HepG2 (cell line): ENCODE data around the gene CFAP100. TPM values are rescaled to one million over a fixed set of nuclear protein-coding genes. Genes with fewer than 3 reads are reported as not detected.

ENCODE experiments used
- ATAC-seq: fragments of 200-7000 bp; cut with Tn5 transposase; 3 replicates; pipeline ENCODE4 v1.9.1; 2020; ENCODE audit warnings: mild to moderate bottlenecking, moderate library complexity
- BruUV-seq: library from RNA; stranded (reverse); fragments of 400-500 nt; replicated peaks from 2 replicates; lab custom pipeline; 2021; lab: Mats Ljungman, UMichigan
- CTCF ChIA-PET: fragments of 300-600 bp; formaldehyde crosslinking; extraction: SDS; loops from one replicate; lab custom pipeline; 2021; ENCODE audit warnings: low total read pairs, inconsistent platforms, low intra/inter-chr PET ratio; lab: Yijun Ruan, JAX
- POLR2A ChIA-PET: fragments of 350-600 bp; sonication (Branson Sonifier 250); formaldehyde crosslinking; loops from one replicate; lab custom pipeline; 2020; ENCODE audit warnings: antibody characterized with exemption, inconsistent platforms; lab: Yijun Ruan, JAX
- DNase-seq: peaks from one replicate; pipeline ENCODE4 v3.0.0-alpha.2; 2015; ENCODE audit warnings: low spot score
- FAIRE-seq: peaks from 3 replicates; lab custom pipeline; 2011; peaks lifted over from hg19 to GRCh38; lab: Jason Lieb, UNC
- H2AFZ ChIP-seq: one replicate; pipeline ENCODE4 v1.6.1; 2011; ENCODE audit warnings: low read length, inconsistent platforms
- H3K27ac ChIP-seq: fragments of 300-600 bp; 3 replicates; pipeline ENCODE4 v1.8.0; 2011; ENCODE audit warnings: mixed run types, mild to moderate bottlenecking, mixed read lengths, low read length, inconsistent platforms; ENCODE audit not compliant: insufficient read depth; ENCODE audit errors: extremely low read length
- H3K27me3 ChIP-seq, 2 experiments: fragments of 200-600 bp in 1 of 2; 2 replicates in 1 of 2; 3 replicates in 1 of 2; pipeline versions ENCODE4 v1.6.0 to v1.8.0; 2011; ENCODE audit warnings: low read length in 2 of 2, mild to moderate bottlenecking in 2 of 2, moderate library complexity in 2 of 2, inconsistent platforms in 1 of 2; ENCODE audit not compliant: insufficient read depth in 2 of 2, control insufficient read depth in 1 of 2
- H3K36me3 ChIP-seq, 2 experiments: fragments of 200-600 bp in 1 of 2; replicated peaks in 1 of 2; 2 replicates in 1 of 2; 3 replicates in 1 of 2; pipeline versions ENCODE4 v1.5.1 to v1.8.0; 2011; ENCODE audit warnings: low read length in 2 of 2, inconsistent platforms in 1 of 2; ENCODE audit not compliant: insufficient read depth in 2 of 2, control insufficient read depth in 1 of 2
- H3K4me1 ChIP-seq: 2 replicates; pipeline ENCODE4 v1.5.1; 2012; ENCODE audit warnings: low read length, inconsistent platforms; ENCODE audit not compliant: insufficient read depth
- H3K4me2 ChIP-seq: 2 replicates; pipeline ENCODE4 v1.6.0; 2011; ENCODE audit warnings: low read depth, low read length, inconsistent platforms
- H3K4me3 ChIP-seq, 3 experiments: fragments of 200-600 bp in 1 of 3; sonication (generic), shearing (Covaris generic) in 1 of 3; replicated peaks in 1 of 3; 2 replicates each; pipeline ENCODE4 v1.5.1; 2011 to 2016; ENCODE audit warnings: low read length in 3 of 3, inconsistent platforms in 2 of 3, low read depth in 2 of 3, mild to moderate bottlenecking in 2 of 3, control low read depth in 1 of 3, mixed read lengths in 1 of 3; ENCODE audit not compliant: insufficient read depth in 1 of 3
- H3K79me2 ChIP-seq: one replicate; pipeline ENCODE4 v1.6.1; 2011; ENCODE audit warnings: low read length, inconsistent platforms; ENCODE audit not compliant: insufficient read depth
- H3K9ac ChIP-seq: 2 replicates; pipeline ENCODE4 v1.6.0; 2011; ENCODE audit warnings: mild to moderate bottlenecking, low read depth, low read length, inconsistent platforms; ENCODE audit not compliant: insufficient read depth
- H3K9me3 ChIP-seq: 2 replicates; pipeline ENCODE4 v1.5.1; 2012; ENCODE audit warnings: mild to moderate bottlenecking, low read length
- H4K20me1 ChIP-seq: 2 replicates; pipeline ENCODE4 v1.6.0; 2011; ENCODE audit warnings: inconsistent platforms, mild to moderate bottlenecking, low read length, moderate library complexity; ENCODE audit not compliant: insufficient read depth
- ASH2L ChIP-seq: fragments of 300-600, 200-600 bp; sonication (generic); IDR thresholded peaks from 2 replicates; pipeline ENCODE4 v1.7.0; 2017; ENCODE audit warnings: low read depth, mild to moderate bottlenecking, moderate library complexity, mixed read lengths, low read length; ENCODE audit not compliant: insufficient read length
- GMEB2 ChIP-seq: IDR thresholded peaks from 2 replicates; pipeline ENCODE4 v1.6.1; 2016; ENCODE audit warnings: missing biosample characterization, missing genetic modification reagents, low read depth
- HDAC2 ChIP-seq: sonication (generic); formaldehyde crosslinking; IDR thresholded peaks from 2 replicates; pipeline ENCODE4 v1.4.0; 2020; ENCODE audit warnings: missing genetic modification reagents
- KLF15 ChIP-seq: sonication (generic); formaldehyde crosslinking; IDR thresholded peaks from 2 replicates; pipeline ENCODE4 v1.8.1; 2023; ENCODE audit warnings: borderline replicate concordance, mild to moderate bottlenecking, inconsistent platforms, missing genetic modification reagents, mixed read lengths
- KMT2A ChIP-seq: sonication (generic); formaldehyde crosslinking; IDR thresholded peaks from 2 replicates; pipeline ENCODE4 v1.4.0; 2020; ENCODE audit warnings: missing genetic modification reagents
- SALL2 ChIP-seq: sonication (generic); formaldehyde crosslinking; IDR thresholded peaks from 2 replicates; pipeline ENCODE4 v1.8.1; 2023; ENCODE audit warnings: mild to moderate bottlenecking, missing genetic modification reagents, inconsistent platforms
- ZNF263 ChIP-seq: sonication (generic); formaldehyde crosslinking; IDR thresholded peaks from 2 replicates; pipeline ENCODE4 v1.4.0; 2020; ENCODE audit warnings: missing genetic modification reagents
- ZNF598 ChIP-seq: sonication (generic); formaldehyde crosslinking; IDR thresholded peaks from 2 replicates; pipeline ENCODE4 v1.5.1; 2020; ENCODE audit warnings: mild to moderate bottlenecking, missing genetic modification reagents, borderline replicate concordance
- WGBS: methylation state at CpG from one replicate; pipeline ENCODE4 v1.1.6; 2017; ENCODE audit warnings: low lambda C conversion rate; 5-methylcytosine and 5-hydroxymethylcytosine counted together
- in situ Hi-C: cut with HindIII; loops from 2 replicates; pipeline ENCODE4 v1.10.0; 2017; ENCODE audit warnings: low pct_unique_long_range_greater_than_20kb; ENCODE audit not compliant: extremely low pct_ligation_motif_present
- intact Hi-C: fragments of 100-400 bp; cut with micrococcal nuclease; formaldehyde crosslinking; loops from one replicate; pipeline ENCODE4 v1.10.0; 2022; ENCODE audit not compliant: unreplicated experiment
- polyA plus RNA-seq, 8 experiments: library from polyadenylated mRNA; depleted of rRNA in 3 of 8; stranded (reverse) in 7 of 8; unstranded in 1 of 8; fragments of >200 nt; fragmentation: Illumina TruSeq in 4 of 8; extraction: Trizol in 4 of 8; gene quantifications; 2 replicates each; pipeline versions ENCODE4 v1.2.1 to v1.2.3, GENCODE V29; 2011 to 2016; ENCODE audit warnings: low read depth in 4 of 8, missing spikeins in 1 of 8, mixed read lengths in 1 of 8; ENCODE audit not compliant: insufficient read depth in 1 of 8
- total RNA-seq, 5 experiments: library from RNA; depleted of rRNA; stranded (reverse); fragments of >200 nt; fragmentation: Illumina TruSeq; extraction: Trizol; gene quantifications; 2 replicates each; pipeline ENCODE4 v1.2.3, GENCODE V29; 2016; ENCODE audit warnings: low read depth in 1 of 5
- TF ChIP-seq, protein P1 (sequence below): sonication (generic); formaldehyde crosslinking; IDR thresholded peaks from 2 replicates; pipeline ENCODE4 v1.8.1; 2023; ENCODE audit warnings: mild to moderate bottlenecking, moderate library complexity, missing genetic modification reagents
- TF ChIP-seq, protein P2 (sequence below): sonication (generic); formaldehyde crosslinking; IDR thresholded peaks from 2 replicates; pipeline ENCODE4 v1.4.0; 2020; ENCODE audit warnings: missing genetic modification reagents

Gene CFAP100
- total and polyA plus RNA-seq, 2 of the 13 experiments (the other 11 are each of a cell fraction or from before 2014, with no cell fraction given), result 0.32 TPM; not detected in 1

GRCh38 chr3:126380011-126380768 lies 14.5 kb upstream of the CFAP100 start:
- DNase-seq (no peak), ATAC-seq (peak; percentile 41), FAIRE-seq (no peak)
- Histone ChIP-seq H3K27me3 (peaks cover 5 to 54% of the 10 kb centered on the region in 2 experiments; a peak in 4 of 5 replicates), H3K4me1 (0 out of 2 replicates have a peak, but pooled peaks cover 5% of the 10 kb centered on the region), H3K27ac (no peak overlapping the region), H3K9ac (no peak overlapping the region), H3K36me3 (no peaks in the 10 kb centered on the region), H3K9me3 (no peaks in the 10 kb centered on the region), H4K20me1 (no peaks in the 10 kb centered on the region), H3K4me2 (no peak overlapping the region), H2AFZ (no peak overlapping the region), H3K79me2 (no peaks in the 10 kb centered on the region), H3K4me3 (no peak overlapping the region)
- TF ChIP-seq GMEB2 (CRISPR knock-in tag) (no peak), ASH2L (no peak), KLF15 (no peak), ZNF598 (CRISPR knock-in tag) (no peak), HDAC2 (CRISPR knock-in tag) (no peak), SALL2 (CRISPR knock-in tag) (no peak), ZNF263 (no peak), KMT2A (CRISPR knock-in tag) (no peak)
- TF ChIP-seq, protein P1, sequence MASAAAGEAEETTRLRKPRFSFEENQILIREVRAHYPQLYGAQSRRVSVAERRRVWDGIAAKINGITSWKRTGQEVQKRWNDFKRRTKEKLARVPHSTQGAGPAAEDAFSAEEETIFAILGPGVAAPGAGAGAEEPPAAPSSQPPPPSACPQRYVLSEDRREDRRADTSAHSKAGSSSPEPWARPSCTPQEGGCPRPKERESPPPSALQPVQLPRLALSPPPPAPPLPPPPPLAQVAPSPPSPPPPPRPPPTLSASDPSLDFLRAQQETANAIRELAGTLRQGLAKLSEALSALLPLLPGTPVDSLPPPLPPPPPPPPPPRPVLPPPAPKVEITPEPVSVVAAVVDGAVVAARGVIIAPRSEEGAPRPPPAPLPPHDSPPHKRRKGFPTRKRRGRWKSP (CRISPR knock-in tag), result no peak
- TF ChIP-seq, protein P2, sequence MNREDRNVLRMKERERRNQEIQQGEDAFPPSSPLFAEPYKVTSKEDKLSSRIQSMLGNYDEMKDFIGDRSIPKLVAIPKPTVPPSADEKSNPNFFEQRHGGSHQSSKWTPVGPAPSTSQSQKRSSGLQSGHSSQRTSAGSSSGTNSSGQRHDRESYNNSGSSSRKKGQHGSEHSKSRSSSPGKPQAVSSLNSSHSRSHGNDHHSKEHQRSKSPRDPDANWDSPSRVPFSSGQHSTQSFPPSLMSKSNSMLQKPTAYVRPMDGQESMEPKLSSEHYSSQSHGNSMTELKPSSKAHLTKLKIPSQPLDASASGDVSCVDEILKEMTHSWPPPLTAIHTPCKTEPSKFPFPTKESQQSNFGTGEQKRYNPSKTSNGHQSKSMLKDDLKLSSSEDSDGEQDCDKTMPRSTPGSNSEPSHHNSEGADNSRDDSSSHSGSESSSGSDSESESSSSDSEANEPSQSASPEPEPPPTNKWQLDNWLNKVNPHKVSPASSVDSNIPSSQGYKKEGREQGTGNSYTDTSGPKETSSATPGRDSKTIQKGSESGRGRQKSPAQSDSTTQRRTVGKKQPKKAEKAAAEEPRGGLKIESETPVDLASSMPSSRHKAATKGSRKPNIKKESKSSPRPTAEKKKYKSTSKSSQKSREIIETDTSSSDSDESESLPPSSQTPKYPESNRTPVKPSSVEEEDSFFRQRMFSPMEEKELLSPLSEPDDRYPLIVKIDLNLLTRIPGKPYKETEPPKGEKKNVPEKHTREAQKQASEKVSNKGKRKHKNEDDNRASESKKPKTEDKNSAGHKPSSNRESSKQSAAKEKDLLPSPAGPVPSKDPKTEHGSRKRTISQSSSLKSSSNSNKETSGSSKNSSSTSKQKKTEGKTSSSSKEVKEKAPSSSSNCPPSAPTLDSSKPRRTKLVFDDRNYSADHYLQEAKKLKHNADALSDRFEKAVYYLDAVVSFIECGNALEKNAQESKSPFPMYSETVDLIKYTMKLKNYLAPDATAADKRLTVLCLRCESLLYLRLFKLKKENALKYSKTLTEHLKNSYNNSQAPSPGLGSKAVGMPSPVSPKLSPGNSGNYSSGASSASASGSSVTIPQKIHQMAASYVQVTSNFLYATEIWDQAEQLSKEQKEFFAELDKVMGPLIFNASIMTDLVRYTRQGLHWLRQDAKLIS (CRISPR knock-in tag), result no peak
- CTCF ChIA-PET, result no interaction called here
- in situ Hi-C loops, result no loop called here
- intact Hi-C loops, result no loop called here
- BruUV-seq, result no TSS peak
- 10% methylated on average over 10 of the region's 17 CpGs for WGBS
- POLR2A ChIA-PET, result no interaction called here
